GM12878 (cell line): ENCODE results near the gene ZNF710. TPM values are rescaled to one million over a fixed set of nuclear protein-coding genes. Genes with fewer than 3 reads are reported as not detected.

Experiments
- BACH1 ChIP-seq: fragments of 450-650 bp; IDR thresholded peaks from 2 replicates; pipeline ENCODE4 v1.6.1; 2017; ENCODE audit warnings: mild to moderate bottlenecking, borderline replicate concordance
- CEBPB ChIP-seq, 2 experiments: fragments of 150-350 bp in 1 of 2; IDR thresholded peaks; 2 replicates each; pipeline ENCODE4 v1.6.1; 2012 to 2014; ENCODE audit warnings: low read depth in 2 of 2, low read length in 2 of 2, borderline replicate concordance in 1 of 2, inconsistent platforms in 1 of 2
- E2F4 ChIP-seq: IDR thresholded peaks from 2 replicates; pipeline ENCODE4 v1.6.1; 2012; ENCODE audit warnings: low read depth, low read length, improper control_type of control experiment
- EED ChIP-seq: sonication (generic); IDR thresholded peaks from 2 replicates; pipeline ENCODE4 v1.6.1; 2016; ENCODE audit warnings: antibody characterized with exemption, low read depth
- EP300 ChIP-seq, 2 experiments: fragments of 150-350 bp in 1 of 2; IDR thresholded peaks; 2 replicates each; pipeline ENCODE4 v1.6.1; 2011 to 2012; ENCODE audit warnings: low read depth in 2 of 2, low read length in 2 of 2, borderline replicate concordance in 1 of 2, improper control_type of control experiment in 1 of 2, inconsistent platforms in 1 of 2; ENCODE audit not compliant: control insufficient read depth in 1 of 2
- ESRRA ChIP-seq: IDR thresholded peaks from 2 replicates; pipeline ENCODE4 v1.6.1; 2012; ENCODE audit warnings: mild to moderate bottlenecking, low read length, improper control_type of control experiment
- HDAC2 ChIP-seq: fragments of 200-600 bp; sonication (generic); IDR thresholded peaks from 2 replicates; pipeline ENCODE4 v1.6.1; 2017
- HDAC6 ChIP-seq: fragments of 200-600 bp; sonication (generic); IDR thresholded peaks from one replicate; pipeline ENCODE4 v1.8.0; 2017; ENCODE audit warnings: antibody characterized with exemption; ENCODE audit not compliant: unreplicated experiment
- KDM1A ChIP-seq: fragments of 200-600 bp; sonication (generic); IDR thresholded peaks from 2 replicates; pipeline ENCODE4 v1.6.1; 2016; ENCODE audit warnings: borderline replicate concordance
- MEF2A ChIP-seq: IDR thresholded peaks from 2 replicates; pipeline ENCODE4 v1.6.1; 2011; ENCODE audit warnings: low read depth, mild to moderate bottlenecking, low read length, moderate library complexity; ENCODE audit not compliant: insufficient read depth
- MEF2B ChIP-seq: fragments of 450-650 bp; IDR thresholded peaks from 2 replicates; pipeline ENCODE4 v1.6.1; 2018; ENCODE audit warnings: mild to moderate bottlenecking, moderate library complexity; ENCODE audit not compliant: partially characterized antibody, poor library complexity, severe bottlenecking
- MTA2 ChIP-seq: fragments of 450-650 bp; IDR thresholded peaks from 2 replicates; pipeline ENCODE4 v1.6.1; 2016; ENCODE audit warnings: low read depth, mild to moderate bottlenecking, moderate library complexity
- PAX8 ChIP-seq: fragments of 450-650 bp; IDR thresholded peaks from 2 replicates; pipeline ENCODE4 v1.6.1; 2017; ENCODE audit warnings: mild to moderate bottlenecking, moderate library complexity
- RELB ChIP-seq: fragments of 450-650 bp; IDR thresholded peaks from 2 replicates; pipeline ENCODE4 v1.6.1; 2017; ENCODE audit warnings: low read depth, mild to moderate bottlenecking, moderate library complexity
- RUNX3 ChIP-seq: IDR thresholded peaks from 2 replicates; pipeline ENCODE4 v1.6.1; 2012; ENCODE audit warnings: low read length, inconsistent platforms
- SIN3A ChIP-seq: IDR thresholded peaks from 2 replicates; pipeline ENCODE4 v1.6.1; 2012; ENCODE audit warnings: low read depth, low read length, improper control_type of control experiment
- SMAD1 ChIP-seq: fragments of 450-650 bp; IDR thresholded peaks from 2 replicates; pipeline ENCODE4 v1.6.1; 2018; ENCODE audit warnings: mild to moderate bottlenecking, low read depth; ENCODE audit not compliant: partially characterized antibody
- SP1 ChIP-seq: IDR thresholded peaks from one replicate; pipeline ENCODE4 v1.6.1; 2011; ENCODE audit warnings: low read depth, low read length
- SPI1 ChIP-seq: IDR thresholded peaks from 2 replicates; pipeline ENCODE4 v1.6.1; 2011; ENCODE audit warnings: low read depth, mild to moderate bottlenecking, low read length, moderate library complexity, borderline replicate concordance; ENCODE audit not compliant: insufficient read depth
- SREBF2 ChIP-seq: IDR thresholded peaks from 2 replicates; pipeline ENCODE4 v1.6.1; 2012; ENCODE audit warnings: mild to moderate bottlenecking, low read length
- TBL1XR1 ChIP-seq: IDR thresholded peaks from 2 replicates; pipeline ENCODE4 v1.6.1; 2012; ENCODE audit warnings: low read depth, low read length, improper control_type of control experiment
- ZNF592 ChIP-seq: fragments of 450-650 bp; IDR thresholded peaks from 2 replicates; pipeline ENCODE4 v1.6.1; 2017; ENCODE audit warnings: mild to moderate bottlenecking, moderate library complexity
- ZZZ3 ChIP-seq: IDR thresholded peaks from 2 replicates; pipeline ENCODE4 v1.6.1; 2011; ENCODE audit warnings: low read depth; ENCODE audit not compliant: control insufficient read depth, insufficient read length
- polyA plus RNA-seq, 11 experiments: library from polyadenylated mRNA; depleted of rRNA in 4 of 11; unstranded in 6 of 11; stranded (reverse) in 5 of 11; fragments of >200 nt; fragmentation: Nextera tagmentation in 4 of 11; fragmentation: Illumina TruSeq in 1 of 11; extraction: Ambion mirVana in 4 of 11; extraction: Trizol in 1 of 11; gene quantifications; 1 replicate in 1 of 11; 2 replicates in 10 of 11; pipeline versions ENCODE4 v1.2.1 to v1.2.3, GENCODE V29; 2011 to 2016; ENCODE audit warnings: inconsistent platforms in 2 of 11, missing spikeins in 2 of 11, low read depth in 1 of 11
- total RNA-seq, 4 experiments: library from RNA; depleted of rRNA in 3 of 4; stranded (reverse); fragments of >200 nt in 3 of 4; fragmentation: Illumina TruSeq in 1 of 4; extraction: Trizol in 1 of 4; gene quantifications; 2 replicates each; pipeline versions ENCODE4 v1.2.1 to v1.2.3, GENCODE V29; 2013 to 2021

ZNF710 gene
- total and polyA plus RNA-seq, 10 of the 15 experiments (the other 5 are each of a cell fraction or from before 2014, with no cell fraction given): 1.4 to 43.5 (median 9.8) TPM

- no peak for TF ChIP-seq ZZZ3
- TF ChIP-seq RUNX3: peak; percentile 95
- TF ChIP-seq HDAC6: no peak
- TF ChIP-seq SP1: peak; percentile 92
- no peak for TF ChIP-seq CEBPB (IDR thresholded peaks at IDR 0.05; ENCODE audit: borderline replicate concordance in 1 of 2, low read depth in 2 of 2, low read length in 2 of 2)
- TF ChIP-seq SPI1: peak; percentile 98
- TF ChIP-seq EED: peak; percentile 100
- TF ChIP-seq EP300 (IDR thresholded peaks at IDR 0.05; ENCODE audit: borderline replicate concordance in 1 of 2, control insufficient read depth in 1 of 2, low read depth in 2 of 2, low read length in 2 of 2): peak; percentile 90 to 96
- TF ChIP-seq HDAC2: no peak
- TF ChIP-seq BACH1: peak; percentile 63; the same call in 1 of the 2 replicates
- TF ChIP-seq TBL1XR1: peak; percentile 92
- TF ChIP-seq SMAD1: no peak
- 0 out of 2 replicates have a peak, but pooled peaks have one; percentile 40 for TF ChIP-seq SIN3A
- no peak for TF ChIP-seq E2F4
- no peak for TF ChIP-seq KDM1A
- peak; percentile 72 for TF ChIP-seq MEF2A
- TF ChIP-seq PAX8: no peak
- TF ChIP-seq RELB: peak; percentile 94
- TF ChIP-seq MTA2: peak; percentile 87
- peak; percentile 75; the same call in 1 of the 2 replicates for TF ChIP-seq ZNF592
- peak; percentile 76 for TF ChIP-seq MEF2B
- no peak for TF ChIP-seq SREBF2
- TF ChIP-seq ESRRA: no peak
Observed at GRCh38 chr15:90059208-90059985, 58.3 kb downstream of the ZNF710 start (continued).
